Fibroblast of the aortic adventitia (primary cell): ENCODE results near the gene ZDHHC13. TPM values are rescaled to one million over a fixed set of nuclear protein-coding genes. Genes with fewer than 3 reads are reported as not detected.

Experiments used
- DNase-seq: peaks from one replicate; pipeline ENCODE4 v3.0.0-alpha.2; 2010; ENCODE audit warnings: low read depth
- H3K4me3 ChIP-seq: 2 replicates; pipeline ENCODE4 v1.5.1; 2011; ENCODE audit warnings: low read depth, mild to moderate bottlenecking, control low read depth, low read length, moderate library complexity
- total RNA-seq: library from RNA; depleted of rRNA; stranded (reverse); fragments of >200 nt; gene quantifications from 2 replicates; pipeline ENCODE4 v1.2.3, GENCODE V29; 2012; ENCODE audit warnings: low replicate concordance
- TF ChIP-seq, protein P1 (sequence below): IDR thresholded peaks from 2 replicates; pipeline ENCODE4 v1.5.1; 2011; ENCODE audit warnings: mild to moderate bottlenecking, low read length, control low read depth, inconsistent platforms; ENCODE audit not compliant: insufficient read depth

The ZDHHC13 gene
- total RNA-seq, 1 donor: 18.6 TPM

DNA sequence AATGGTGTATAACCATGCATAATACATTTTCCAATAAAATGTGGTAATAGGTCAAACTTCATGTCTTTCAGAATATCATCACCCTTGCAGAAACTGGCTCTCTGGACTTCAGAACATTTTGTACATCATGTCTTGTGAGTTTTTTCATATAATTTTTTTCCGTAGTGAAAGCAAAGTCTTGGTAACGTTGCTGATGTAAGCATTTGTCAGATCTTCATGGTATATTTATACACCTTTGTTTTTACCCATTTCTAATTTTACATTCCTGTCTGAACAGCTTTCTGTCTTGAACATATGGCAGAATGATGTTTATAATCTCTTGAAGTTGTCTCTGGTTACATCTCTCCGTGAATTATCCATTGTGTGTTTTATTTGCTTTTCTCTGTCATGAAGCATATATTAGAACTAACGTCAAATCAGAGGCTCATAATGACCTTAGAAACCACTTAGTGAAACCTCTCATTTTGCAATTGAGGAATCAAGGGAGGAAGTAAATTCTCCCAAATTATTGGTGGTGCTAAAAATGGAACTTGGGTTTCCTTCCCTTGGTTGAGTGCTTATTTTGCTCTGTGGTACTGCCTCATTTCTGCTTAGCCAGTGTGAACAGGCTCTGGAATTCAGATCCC is 47.4 kb downstream of the ZDHHC13 start:
- DNase-seq: no peak
- TF ChIP-seq, protein P1, sequence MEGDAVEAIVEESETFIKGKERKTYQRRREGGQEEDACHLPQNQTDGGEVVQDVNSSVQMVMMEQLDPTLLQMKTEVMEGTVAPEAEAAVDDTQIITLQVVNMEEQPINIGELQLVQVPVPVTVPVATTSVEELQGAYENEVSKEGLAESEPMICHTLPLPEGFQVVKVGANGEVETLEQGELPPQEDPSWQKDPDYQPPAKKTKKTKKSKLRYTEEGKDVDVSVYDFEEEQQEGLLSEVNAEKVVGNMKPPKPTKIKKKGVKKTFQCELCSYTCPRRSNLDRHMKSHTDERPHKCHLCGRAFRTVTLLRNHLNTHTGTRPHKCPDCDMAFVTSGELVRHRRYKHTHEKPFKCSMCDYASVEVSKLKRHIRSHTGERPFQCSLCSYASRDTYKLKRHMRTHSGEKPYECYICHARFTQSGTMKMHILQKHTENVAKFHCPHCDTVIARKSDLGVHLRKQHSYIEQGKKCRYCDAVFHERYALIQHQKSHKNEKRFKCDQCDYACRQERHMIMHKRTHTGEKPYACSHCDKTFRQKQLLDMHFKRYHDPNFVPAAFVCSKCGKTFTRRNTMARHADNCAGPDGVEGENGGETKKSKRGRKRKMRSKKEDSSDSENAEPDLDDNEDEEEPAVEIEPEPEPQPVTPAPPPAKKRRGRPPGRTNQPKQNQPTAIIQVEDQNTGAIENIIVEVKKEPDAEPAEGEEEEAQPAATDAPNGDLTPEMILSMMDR: no peak
- H3K4me3 ChIP-seq: no peak overlapping the region

DNA sequence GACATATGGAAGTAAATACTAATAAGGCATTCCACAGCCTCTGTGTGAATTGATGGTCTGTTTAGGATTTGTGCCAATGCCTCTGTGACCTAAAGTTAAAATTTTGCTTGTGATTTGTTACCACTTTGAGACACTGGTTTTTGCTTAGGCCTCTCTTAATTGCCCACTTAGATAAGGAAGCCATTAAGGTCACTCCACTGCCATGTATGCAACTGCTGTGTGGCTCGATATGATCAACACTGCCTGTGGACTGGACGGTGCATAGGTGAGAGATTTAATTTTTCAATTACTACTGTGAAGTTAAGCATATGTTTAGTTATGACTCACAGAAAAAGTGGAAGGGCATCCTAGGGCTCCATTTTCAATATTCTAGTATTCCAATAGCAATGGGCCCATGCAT is 47.9 kb downstream of the ZDHHC13 start:
- DNase-seq: no peak
- TF ChIP-seq, protein P1: no peak
- H3K4me3 ChIP-seq: no peak overlapping the region

DNA sequence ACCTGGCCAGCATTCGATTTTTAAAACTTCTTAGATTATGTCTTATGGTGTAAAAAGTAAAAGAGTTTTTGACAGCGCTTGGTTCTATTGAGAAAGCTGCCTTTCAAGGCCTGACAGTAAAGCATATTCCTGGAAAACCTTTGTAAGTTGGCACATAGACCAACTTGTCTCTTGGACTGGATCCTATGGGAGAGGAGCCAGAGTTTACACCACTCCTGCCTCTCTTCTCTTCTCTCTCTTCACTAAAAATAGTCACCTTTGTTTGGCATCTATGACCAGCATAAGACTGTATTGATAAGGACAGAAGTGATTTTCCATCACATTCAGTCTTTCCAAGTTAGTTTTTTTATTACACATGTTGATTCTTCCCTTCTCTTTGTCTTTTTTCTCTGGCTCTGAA is 51.1 kb downstream of the ZDHHC13 start:
- DNase-seq: no peak
- TF ChIP-seq, protein P1: no peak
- H3K4me3 ChIP-seq: no peak overlapping the region

DNA sequence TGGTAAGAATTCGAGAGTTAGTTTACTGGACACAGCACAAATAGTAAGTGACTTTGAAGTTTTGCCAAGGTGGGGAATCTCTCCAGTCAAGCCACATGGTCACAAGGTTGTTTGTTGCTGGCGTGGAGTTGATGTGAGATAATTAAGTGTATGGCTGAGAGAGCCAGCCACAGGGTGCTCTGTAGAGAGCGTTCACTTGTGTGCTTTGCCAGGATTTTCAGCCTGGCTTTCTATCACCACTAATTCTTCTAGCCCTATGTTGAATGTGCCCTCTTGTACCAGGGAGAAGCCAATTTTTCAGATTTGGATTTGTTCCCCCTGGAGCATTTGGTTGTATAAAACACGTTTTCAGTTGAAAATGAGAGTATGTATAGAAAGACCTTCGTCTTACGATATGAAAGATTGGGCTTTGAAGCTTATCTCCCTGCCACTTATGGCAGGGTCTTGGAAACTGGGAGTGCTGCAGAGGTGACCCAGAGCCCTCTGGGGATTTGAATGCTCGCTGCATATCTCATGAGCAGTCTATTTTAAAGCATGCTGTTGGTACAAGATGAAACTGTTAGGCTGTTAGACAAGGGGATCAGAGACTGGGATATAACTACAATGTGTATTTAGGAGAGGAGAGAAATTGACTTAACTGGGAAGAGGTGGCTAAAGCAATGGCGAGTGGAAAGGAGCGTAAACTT is 56.2 kb downstream of the ZDHHC13 start:
- DNase-seq: no peak
- no peak overlapping the region for H3K4me3 ChIP-seq
- TF ChIP-seq, protein P1: no peak

DNA sequence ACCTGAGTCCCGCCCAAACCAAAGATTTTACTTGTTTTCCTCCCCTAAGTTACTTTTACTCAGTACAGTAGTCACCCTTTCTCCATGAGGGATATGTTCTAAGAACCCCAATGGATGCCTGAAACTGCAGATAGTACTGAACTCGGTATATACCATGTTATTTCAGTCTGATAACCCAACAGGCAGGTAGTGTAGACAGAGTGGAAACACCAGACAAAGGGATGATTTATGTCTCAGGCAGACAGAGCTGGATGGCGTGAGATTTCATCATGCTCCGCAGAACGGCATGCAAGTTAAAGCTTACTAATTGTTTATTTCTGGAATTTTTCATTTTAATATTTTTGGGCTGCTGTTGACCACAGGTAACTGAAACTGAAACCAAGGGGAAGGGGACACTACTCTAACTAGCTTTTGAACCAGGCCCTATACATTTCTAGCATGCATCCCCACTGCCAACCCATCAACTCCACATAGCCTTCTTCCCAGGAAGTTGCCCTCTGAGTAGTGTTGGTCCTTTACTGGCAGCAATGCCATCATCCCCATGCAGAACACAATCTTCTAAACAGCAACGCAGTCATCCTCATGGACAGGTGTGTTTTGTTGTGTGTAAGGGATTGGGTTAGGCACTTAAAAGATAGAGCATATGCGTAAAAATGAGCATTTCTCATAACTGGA is 57.1 kb downstream of the ZDHHC13 start:
- H3K4me3 ChIP-seq: no peak overlapping the region
- TF ChIP-seq, protein P1: no peak
- DNase-seq: no peak

DNA sequence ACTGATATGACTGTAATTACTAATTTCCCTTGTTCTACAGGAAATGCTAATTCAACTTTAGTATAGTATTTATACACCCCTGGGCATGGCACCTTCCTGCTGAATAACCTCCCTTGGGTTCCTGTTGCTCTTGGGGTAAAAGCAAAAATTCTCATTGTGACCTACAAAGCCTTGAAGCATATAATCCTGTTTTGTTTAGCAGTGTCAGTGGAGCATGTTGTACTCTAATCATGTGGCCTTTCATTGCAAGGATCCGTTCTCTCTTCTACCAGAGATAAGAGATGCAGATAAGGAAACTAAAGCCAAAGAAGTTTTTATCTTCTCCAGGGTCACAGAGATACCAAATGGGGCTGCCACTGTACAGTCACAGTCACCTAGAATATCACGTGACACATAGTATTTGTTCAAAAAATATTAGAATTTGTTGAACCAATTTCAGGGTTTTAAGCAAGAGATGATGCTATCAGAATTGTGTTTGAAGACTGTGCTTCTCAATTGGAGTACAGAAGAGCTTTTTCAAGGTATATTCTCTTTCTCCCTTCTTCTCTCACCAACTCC is 59.7 kb downstream of the ZDHHC13 start:
- TF ChIP-seq, protein P1: no peak
- H3K4me3 ChIP-seq: no peak overlapping the region
- no peak for DNase-seq
